Measurements from ENCODE around the gene CLEC10A.
"Not testable (repeated sequence)": the region's sequence is repeated elsewhere in the genome, so short reads cannot be mapped to it uniquely, and the experiment has no call there.

The CLEC10A gene, protein sequence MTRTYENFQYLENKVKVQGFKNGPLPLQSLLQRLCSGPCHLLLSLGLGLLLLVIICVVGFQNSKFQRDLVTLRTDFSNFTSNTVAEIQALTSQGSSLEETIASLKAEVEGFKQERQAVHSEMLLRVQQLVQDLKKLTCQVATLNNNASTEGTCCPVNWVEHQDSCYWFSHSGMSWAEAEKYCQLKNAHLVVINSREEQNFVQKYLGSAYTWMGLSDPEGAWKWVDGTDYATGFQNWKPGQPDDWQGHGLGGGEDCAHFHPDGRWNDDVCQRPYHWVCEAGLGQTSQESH

DNA sequence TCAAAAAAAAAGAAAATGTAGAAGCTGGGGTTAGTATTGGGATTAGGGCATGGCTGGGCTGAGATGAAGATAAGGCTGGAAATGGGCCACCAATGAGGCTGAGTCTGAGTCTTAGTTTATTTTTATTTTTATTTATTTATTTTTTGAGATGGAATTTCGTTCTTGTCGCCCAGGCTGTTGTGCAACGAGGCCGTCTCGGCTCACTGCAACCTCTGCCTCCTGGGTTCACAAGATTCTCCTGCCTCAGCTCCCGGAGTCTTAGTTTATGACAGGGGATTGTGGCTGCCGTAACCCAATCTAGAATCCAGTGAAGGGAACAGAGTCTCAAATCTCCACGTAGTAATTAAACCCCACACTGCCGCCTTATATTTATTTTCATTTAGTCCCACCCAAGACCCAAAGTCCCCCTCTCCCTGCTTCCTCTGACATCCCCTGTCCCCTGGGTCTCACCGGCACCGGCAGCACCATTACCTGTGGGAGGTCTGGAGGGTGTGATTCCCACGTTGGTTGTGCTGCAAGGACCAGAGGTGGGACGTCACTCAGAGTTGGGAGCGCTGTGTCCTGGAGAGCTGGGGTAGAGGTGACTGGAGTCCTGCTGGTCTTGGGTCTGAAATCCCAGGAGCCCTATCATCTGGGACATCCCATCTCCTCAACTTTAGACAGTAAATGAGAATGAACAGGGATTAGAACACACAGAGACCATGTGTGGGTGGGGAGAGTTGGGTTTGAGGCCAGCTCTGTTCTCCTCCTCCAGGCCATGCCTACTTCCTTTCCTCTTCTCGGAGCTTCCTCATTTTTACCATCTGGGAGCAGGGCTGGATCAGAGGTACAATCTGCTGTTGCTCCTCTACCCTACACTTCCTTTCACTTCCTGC is at the start of gene CLEC10A:
TSS of gene CLEC10A (minus strand) at position 671 of the 875 bp plus-strand sequence. CDS start 1,439 bp downstream, outside the sequence.
- no peak for DNase-seq

DNA sequence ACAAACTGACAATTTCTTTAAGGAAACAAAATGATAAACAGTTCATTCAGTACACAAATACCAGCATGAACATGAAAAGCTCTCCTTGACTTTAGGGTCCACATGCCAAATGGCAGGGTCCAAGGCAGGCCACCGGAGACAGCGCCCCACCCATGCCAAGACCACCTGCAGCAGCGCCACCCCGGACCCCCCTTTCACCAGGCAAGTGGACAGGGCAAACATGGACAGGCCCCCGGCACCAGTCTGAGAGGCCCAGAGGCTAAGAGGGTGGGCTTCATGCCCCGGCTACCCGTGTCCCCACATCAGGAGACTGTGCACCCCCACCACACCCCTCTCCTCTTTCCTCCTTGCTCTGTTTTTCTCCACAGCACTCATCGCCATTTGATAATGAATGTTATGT is 49.3 kb upstream of the CLEC10A start:
- no peak for DNase-seq

DNA sequence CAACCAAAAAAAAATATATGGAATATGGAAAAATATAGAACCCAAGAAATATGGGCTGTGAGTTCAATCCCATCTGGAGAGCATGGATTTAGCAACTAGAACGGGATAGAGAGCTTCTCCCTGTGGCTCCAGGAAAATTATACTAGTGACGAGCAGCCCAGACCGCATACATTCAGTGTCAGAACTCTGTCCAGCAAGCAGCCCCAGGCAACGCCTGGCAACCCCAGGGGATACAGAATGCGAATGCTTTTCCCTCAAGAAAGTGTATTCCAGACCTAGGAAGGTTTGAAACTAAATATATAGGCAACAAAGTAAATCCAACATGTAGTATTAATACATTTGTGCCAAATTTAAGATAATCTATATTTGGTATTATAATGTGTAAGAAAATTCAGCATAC is 48.1 kb upstream of the CLEC10A start:
- no peak for DNase-seq

DNA sequence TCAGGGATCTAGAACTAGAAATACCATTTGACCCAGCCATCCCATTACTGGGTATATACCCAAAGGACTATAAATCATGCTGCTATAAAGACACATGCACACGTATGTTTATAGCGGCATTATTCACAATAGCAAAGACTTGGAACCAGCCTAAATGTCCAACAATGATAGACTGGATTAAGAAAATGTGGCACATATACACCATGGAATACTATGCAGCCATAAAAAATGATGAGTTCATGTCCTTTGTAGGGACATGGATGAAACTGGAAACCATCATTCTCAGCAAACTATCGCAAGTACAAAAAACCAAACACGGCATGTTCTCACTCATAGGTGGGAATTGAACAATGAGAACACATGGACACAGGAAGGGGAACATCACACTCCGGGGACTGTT is 47.5 kb upstream of the CLEC10A start:
- not testable (repeated sequence) for DNase-seq

DNA sequence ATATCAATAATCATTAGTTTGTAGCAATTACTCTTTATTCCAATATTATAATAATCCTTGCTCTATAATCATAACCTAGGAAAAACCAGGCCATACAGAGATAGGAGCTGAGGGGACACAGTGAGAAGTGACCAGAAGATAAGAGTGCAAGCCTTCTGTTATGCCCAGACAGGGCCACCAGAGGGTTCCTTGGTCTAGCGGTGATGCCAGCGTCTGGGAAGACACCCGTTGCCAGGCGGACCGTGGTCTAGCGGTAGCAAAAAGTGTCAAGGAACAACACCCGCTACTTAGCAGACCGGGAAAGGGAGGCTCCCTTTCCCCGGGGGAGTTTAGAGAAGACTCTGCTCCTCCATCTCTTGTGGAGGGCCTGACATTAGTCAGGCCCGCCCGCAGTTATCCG is 46.3 kb upstream of the CLEC10A start:
- not testable (repeated sequence) for DNase-seq

DNA sequence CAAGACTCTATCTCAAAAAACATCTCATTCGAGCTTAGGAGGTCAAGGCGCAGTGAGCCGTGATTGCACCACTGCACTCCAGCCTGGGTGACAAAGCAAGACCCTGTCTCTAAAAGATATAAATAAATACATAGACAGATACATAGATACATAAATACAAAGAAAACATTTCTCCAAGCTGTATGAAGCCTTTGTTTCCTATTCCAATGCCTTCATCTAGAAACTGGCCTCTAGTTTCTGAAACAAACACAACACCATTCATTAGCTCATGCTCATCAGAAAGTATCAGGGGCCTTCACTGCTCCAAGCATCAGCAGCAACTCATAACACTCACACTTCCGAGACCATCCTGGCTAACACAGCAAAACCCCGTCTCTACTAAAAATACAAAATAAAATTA is 44.9 kb upstream of the CLEC10A start:
- no peak for DNase-seq

DNA sequence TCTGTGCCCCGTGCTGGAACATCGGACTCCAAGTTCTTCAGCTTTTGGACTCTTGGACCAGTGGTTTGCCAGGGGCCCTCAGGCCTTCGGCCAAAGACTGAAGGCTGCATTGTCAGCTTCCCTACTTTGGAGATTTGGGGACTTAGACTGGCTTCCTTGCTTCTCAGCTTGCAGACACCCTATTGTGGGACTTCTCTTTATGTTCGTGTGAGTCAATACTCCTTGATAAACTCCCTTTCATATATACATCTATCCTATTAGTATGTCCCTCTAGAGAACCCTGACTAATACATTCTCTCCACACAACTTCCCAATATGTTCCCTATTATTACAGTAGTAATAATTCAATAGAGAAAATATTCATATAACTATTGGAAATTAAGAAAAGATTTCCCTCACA is 43.8 kb upstream of the CLEC10A start:
- no peak for DNase-seq

DNA sequence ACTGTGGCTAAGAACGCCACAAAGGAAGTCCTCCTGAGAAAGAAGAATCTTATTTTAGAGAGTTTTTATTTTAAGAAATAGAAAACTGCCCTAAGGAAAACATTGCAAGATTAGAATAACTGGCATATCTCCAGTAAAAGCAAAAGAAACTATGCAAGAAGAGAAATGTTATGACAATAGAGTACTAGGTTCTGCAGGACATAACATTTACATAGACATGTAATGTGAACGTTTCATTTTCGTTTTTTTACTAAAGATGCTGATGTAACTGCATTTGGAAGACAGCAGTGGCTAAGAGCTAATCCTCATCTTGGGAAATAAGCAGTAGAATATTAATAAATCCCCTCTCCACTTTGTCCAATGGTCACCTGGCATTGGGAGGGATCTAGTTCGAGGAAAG is 42.3 kb upstream of the CLEC10A start:
- no peak for DNase-seq

DNA sequence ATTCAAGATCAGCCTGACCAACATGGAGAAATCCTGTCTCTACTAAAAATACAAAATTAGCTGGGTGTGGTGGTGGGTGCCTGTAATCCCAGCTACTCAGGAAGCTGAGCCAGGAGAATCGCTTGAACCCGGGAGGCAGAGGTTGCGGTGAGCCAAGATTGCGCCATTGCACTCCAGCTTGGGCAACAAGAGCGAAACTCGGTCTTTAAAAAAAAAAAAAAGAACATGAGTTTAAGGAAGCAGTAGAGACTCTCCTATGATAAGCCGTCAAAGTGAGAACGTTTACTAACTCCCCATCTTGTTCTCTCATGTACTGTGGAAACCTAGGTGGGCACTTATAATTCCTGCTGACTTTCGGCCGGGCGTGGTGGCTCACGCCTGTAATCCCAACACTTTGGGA is 40.6 kb upstream of the CLEC10A start:
- DNase-seq: not testable (repeated sequence)

DNA sequence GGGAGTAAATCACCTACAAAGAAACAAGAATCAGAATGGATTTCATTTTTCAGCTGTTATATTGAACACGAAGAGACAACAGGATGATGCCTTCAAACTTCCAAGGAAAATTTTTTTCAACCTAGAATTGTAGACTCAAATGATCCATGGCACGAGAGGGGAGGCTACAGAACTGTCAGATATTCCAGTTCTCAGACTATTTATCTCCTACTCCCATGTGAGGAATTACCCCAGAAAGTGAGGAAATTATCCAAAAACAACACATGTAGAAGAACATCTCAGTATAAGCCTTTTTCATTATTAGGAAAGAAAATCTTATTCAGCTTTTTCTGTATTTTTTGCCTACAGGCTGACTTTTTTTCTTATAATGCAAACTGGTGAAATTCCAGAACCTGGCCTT is 40.1 kb upstream of the CLEC10A start:
- DNase-seq: no peak

DNA sequence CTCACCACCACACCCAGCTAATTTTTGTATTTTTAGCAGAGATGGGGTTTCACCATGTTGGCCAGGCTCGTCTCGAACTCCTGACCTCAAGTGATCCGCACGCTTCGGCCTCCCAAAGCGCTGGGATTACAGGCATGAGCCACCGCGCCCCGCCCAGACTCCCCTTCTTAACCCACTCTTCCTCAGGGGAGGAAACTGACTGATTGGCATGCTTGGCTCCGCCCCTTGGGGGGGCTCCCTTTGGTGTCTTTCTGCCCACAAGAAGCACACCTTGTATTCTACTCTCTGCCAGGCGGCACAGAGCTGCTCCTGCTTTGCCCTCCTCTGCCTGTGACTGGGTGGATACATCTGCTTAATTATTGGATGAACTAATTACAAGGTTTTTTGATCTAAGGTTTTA is 39.3 kb upstream of the CLEC10A start:
- DNase-seq: no peak

DNA sequence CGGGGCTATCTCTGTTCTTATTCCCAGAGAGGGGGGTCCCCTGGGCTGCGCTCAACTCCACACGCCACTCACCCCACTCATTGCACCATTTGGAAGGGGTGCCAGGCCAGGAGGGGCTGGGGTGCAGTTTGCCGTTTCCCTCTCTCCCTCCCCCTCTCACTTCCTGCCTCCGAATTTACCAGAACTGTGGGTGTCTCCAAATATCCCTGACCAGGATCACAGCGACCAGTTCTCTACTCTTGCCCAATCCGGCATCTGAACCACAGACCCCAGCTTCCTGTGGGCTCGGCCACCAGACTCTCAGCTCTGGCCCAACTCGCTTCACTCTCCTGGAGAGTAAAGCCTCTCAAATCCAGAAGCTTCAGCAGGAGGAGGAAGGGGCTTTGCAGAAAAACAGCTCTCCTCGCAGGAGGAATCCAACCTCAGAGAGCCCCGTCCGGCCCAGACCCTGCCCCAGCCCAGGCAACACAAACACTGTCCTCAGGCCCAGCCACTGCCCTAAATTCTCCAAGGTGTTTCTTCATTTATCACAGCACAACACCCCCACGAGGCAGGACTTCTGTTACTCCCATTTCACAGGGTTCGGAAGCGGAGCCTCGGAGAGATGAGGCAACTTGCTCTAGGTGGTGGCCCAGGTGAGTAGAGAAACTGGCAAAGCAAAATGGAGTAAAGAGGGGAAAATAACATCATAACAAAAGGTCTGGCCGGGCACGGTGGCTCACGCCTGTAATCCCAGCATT is 35.0 kb upstream of the CLEC10A start:
- DNase-seq: no peak

DNA sequence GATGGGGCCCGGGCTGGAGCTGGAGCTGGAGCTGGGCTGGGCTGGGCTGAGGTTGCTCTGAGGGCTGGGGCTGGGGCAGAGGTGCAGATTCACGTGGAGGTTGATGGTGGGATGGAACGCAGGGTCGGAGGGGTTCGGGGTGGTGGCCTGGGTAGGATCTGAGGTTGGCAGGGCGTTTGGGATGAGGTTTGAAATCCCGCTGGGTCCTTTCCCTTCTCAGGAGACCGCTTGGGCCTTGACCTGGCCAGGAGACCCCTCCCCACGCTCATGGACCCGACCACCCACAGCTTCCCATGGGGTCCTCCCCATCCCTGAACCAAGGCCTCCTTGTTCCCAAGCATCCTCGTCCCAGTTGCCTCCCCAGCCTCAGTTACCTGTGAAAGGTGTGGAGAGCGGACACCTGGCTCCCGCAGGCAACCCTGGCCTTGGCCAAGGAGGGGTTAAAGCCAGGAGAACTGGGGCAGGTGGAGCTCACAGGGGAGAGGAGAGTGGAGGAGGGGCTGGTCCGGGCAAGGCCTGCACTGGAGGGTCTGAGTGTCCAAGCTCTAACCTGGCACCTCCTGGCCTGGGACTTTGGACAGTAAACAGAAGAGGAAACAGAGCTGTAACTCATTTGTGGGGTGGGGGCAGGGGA is 34.3 kb upstream of the CLEC10A start, which contains the start of gene ASGR2:
TSS of gene ASGR2 (minus strand) at position 582 of the 634 bp plus-strand sequence. CDS start 582 bp downstream, outside the sequence.
- DNase-seq: no peak

DNA sequence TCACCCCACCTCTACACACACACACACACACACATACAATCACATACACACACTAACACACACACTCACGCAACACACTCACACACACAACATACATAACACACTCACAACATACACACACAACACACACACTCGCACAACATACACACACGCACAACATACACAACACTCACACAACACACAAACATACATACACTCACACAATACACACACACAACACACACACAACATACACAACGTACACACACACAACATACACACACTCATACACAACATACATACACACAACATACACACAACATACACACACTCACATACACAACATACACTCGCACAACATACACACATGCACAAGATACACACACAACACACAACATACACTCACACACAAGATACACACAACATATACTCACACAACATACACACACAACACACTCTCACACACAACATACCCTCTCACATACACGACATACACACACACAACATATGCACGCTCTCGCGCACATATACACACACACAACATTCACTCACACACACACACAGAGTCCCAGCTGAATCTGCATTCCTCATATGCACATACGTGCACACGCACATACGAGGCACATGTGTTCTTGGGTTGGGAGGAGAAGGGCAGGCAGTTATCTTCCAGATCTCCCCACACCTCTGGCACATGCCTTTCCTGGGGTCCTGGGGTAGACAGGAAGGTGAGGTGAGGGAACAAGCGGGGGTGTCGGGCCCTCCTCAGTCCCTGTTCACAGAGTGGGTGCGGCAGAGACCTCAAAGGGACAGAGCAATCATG is 33.4 kb upstream of the CLEC10A start:
- DNase-seq: no peak

DNA sequence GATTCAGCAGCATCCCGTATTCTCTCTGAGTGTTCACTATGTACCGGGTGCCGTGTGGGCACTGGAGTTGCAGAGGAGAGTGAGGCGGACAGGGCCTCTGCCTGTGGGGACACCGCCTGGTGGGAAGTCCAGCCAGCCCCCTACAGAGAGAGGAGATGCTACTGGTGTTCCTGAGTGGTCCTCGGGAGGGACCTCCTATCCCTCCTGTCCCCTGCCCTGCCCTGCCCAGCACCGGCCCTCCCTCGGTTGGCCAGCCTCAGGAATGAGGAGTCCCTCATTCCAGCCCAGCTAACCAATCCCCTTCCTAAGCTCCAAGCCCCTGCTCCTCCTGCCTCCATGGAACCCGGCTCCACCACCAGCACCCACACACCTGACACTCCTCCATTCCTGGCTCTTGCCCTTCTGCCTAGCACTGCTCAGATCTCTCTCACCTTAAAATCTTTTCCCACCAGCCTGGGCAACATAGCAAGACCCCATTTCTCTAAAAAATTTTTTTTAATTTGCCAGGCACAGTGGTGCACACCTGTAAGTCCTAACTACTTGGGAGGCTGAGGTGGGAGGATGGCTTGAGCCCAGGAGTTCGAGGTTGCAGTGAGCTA is 32.6 kb upstream of the CLEC10A start:
- DNase-seq: no peak

DNA sequence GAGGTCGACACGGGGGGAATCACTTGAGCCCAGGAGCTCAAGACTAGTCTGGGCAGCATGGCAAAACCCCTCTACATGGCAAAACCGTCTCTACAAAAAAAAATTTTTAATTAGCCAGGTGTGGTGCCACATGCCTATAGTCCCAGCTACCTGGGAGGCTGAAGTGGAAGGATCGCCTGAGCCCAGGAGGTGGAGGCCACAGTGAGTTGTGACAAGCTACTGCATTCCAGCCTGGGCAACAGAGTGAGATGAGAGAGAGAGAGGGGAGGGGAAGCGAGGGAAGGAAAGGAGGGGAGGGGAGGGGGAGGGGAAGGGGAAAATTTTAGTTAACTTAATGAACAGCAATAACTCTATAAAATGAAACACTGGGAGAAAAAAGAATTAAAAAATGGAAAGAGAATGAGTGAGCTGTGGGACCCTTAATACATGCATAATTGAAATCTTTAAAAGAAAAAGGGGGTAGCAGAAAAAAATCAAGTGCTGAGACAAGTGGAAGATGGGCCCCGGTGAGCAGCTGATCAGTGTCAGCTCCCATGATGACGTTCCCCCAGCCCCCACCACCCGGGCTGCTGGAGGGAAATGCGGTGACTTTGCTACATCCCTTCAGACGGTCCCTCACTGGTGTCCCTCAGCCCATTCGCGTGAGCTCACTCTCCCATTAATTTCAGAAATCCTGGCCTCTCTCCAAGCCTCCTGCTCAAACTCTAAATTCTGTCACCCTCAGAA is 31.9 kb upstream of the CLEC10A start:
- no peak for DNase-seq

DNA sequence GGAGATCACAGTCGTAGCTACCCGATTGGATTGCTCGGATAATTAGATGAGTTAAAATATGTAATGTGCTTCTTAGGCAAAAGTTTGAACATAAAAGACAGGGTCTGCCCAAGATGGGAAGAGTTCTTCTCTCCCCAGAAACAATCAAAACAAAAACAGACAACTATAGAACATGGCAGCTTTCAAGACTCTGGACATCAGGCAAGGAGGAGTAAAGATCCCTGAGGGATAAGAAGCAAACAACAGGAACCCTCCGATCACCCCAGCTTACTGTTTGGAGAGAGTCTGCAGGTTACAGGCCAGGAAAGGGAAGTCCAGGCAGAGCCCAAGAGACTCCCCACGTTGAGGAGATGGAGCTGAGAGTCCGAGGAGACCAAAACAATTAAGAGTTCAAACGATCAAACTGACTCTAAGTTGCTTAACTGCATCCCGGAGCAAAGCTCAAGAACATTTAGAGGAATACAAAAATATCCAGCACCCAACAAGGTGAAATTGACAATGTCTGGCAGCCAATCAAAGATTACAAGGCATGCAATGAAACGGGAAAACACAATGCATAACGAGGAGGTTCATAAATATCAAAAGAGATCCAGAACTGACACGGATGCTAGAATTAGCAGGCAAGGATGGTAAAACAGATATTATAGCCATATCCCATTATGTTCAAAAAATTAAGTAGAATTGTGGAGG is 30.7 kb upstream of the CLEC10A start:
- no peak for DNase-seq

DNA sequence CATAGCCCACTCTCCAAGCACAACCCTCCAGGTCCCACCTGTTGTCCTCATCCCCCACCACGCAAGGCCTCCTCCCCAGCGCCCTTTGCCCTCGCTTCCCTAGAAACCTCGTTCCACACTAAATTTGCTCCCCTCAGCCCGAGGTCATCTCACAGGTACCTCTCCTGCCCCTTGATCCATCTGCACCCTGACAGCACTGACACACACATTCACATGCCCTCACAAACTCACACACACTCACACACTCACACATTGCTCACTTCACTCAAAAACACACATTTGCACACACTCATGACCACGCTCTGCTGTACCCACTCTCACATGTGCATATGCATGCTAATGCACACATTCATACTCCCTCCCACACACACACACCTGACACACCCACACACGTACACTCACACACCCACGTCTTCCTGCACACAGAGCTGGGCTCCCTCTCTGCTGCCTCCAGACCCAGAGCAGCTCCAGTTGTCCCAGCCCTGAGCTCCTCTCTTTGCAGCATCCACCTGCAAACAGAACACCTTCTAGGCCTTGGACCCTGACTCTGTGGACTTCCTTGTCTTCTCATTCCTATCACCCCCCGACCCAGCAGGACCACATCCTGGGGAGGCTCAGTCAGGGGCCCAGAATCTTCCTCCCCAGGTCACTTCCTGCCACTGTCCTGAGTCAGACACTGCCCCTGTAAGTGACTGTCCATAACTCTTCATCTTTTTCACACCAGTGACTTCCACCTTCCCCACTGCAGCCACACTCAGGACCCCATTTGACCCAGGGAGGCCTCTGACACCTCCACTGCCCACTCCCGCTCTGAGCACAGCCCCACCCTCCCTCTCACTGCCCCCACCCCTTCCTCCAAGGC is 29.6 kb upstream of the CLEC10A start:
- no peak for DNase-seq

DNA sequence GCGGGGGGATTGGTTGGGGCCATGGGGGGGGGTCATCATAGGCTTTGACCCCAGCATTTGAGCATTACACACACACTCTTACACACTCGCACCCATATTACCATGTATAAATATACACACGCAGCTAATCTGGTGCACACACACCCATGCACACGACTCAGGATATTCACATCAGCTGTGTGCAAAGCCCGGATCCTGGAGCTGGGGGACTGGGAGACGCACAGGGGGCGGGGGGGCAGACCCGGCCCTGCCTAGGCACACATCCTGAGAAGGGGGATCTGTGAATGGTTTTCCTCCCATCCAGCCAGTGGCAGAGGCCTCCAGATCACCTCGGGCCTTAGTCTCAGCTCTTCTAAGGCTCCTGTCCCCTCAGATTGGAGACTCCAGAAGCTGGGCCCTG is 28.9 kb upstream of the CLEC10A start:
- no peak for DNase-seq
